Heart left ventricle (tissue), 13 donors: ENCODE measurements around the gene STPG1.

Experiments used
- POLR2A ChIP-seq, 2 donors: fragments of 450-650 bp; IDR thresholded peaks; one replicate each; pipeline ENCODE4 v1.6.1; 2017; ENCODE audit warnings: antibody characterized with exemption in 2 of 2, mild to moderate bottlenecking in 2 of 2, moderate library complexity in 2 of 2
- TF ChIP-seq, protein P1 (sequence below), 12 donors: fragments of 200-600 bp; sonication (generic) in 4 of 12; IDR thresholded peaks; one replicate each; pipeline versions ENCODE4 v1.5.0 to v1.8.0; 2018 to 2022; ENCODE audit warnings: antibody characterized with exemption in 12 of 12, mild to moderate bottlenecking in 5 of 12
- donor health status: ischemic (EF 13 %, LVEDD 7.1; RV severe dilation, severe dysfunction).
- donor health status: DM: no; HTN: yes; CAD: no.
- donor health status: DM: no; HTN: no; CAD: no.
- donor health status: ischemic (EF 25% LVEDD 6.9; RV normal size, moderate dysfunction).
- donor health status: ischemic (EF 25% LVEDD 5.7; RV mildly dilated, moderate dysfunction).
- donor health status: ischemic (EF 35%, LVEDD 5.7; RV mildly dilated, moderate dysfunction).
- donor health status: nonischemic (EF 11% LVEDD 7.7; RV severe dilation, severe dysfunction).
- donor health status: DM: yes; HTN: yes; CAD: no.
- donor health status: PGD.
- donor health status: ischemic (EF 29% LVEDD 5.4; RV normal size, mild dysfunction).
- donor health status: nonischemic (EF 23%, LVEDD 6.1; RV moderate dilation, normal function).

DNA sequence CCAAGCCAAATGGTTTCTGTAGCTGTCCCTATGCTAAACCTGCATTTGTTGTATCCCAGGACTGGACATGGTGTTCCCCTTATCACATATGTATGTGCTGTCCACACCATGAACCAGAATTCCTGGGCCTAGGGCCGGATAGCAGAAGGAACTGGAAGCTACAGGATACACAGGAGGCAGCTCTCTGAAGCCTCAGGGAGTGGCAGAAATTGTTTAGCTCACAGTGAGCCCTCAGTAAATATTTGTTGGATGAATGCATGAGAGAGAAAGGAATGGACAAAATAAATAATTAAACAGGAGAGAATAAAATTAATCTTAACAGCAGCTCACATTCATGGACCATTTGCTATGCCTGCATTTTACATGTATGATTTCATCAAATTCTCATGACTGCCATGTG, 4.1 kb upstream of the STPG1 start:
- TF ChIP-seq, protein P1, sequence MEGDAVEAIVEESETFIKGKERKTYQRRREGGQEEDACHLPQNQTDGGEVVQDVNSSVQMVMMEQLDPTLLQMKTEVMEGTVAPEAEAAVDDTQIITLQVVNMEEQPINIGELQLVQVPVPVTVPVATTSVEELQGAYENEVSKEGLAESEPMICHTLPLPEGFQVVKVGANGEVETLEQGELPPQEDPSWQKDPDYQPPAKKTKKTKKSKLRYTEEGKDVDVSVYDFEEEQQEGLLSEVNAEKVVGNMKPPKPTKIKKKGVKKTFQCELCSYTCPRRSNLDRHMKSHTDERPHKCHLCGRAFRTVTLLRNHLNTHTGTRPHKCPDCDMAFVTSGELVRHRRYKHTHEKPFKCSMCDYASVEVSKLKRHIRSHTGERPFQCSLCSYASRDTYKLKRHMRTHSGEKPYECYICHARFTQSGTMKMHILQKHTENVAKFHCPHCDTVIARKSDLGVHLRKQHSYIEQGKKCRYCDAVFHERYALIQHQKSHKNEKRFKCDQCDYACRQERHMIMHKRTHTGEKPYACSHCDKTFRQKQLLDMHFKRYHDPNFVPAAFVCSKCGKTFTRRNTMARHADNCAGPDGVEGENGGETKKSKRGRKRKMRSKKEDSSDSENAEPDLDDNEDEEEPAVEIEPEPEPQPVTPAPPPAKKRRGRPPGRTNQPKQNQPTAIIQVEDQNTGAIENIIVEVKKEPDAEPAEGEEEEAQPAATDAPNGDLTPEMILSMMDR (IDR thresholded peaks at IDR 0.05) = no peak
- no peak for TF ChIP-seq POLR2A (IDR thresholded peaks at IDR 0.05)
